ENCODE results near the gene TPSAB1.
"Not testable (repeated sequence)": the region's sequence is repeated elsewhere in the genome, so short reads cannot be mapped to it uniquely, and the experiment has no call there.

Gene TPSAB1

GRCh38 chr16:1265826-1266225 lies 25.3 kb downstream of the TPSAB1 start:
- no peak for DNase-seq (ENCODE audit: low spot score)

DNA sequence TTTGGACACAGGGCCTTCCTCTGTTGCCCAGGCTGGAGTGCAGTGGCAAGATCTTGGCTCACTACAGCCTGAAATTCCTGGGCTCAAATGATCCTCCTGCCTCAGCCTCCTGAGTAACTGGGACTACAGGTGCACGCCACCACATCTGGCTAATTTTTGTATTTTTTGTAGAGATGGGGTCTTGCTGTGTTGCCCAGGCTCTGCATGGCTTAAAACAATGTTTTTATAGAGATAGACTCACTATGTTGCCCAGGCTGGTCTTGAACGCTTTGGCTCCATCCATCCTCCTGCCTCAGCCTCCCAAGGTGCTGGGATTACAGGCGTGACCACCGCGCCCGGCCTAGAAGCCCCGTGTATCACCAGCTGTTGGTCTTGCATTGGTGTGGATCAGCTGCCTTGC lies 28.9 kb downstream of the TPSAB1 start:
- not testable (repeated sequence) for DNase-seq (ENCODE audit: low spot score)

DNA sequence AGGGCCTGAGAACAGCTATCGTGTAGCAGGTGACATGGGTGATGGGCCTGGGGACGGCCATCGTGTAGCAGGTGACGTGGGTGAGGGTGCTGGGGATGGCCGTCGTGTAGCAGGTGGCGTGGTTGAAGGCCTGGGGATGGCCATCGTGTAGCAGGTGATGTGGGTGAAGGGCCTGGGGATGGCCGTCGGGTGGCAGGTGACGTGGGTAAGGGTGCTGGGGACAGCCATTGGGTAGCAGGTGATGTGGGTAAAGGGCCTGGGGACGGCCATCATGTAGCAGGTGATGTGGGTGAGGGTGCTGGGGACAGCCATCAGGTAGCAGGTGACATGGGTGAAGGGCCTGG lies 30.8 kb downstream of the TPSAB1 start:
- no peak for DNase-seq (ENCODE audit: low spot score)

- DNase-seq (ENCODE audit: low spot score): not testable (repeated sequence)
Measured at GRCh38 chr16:1271724-1272413, 31.4 kb downstream of the TPSAB1 start.

GRCh38 chr16:1272453-1273198 lies 32.1 kb downstream of the TPSAB1 start:
- DNase-seq (ENCODE audit: low spot score): no peak

DNA sequence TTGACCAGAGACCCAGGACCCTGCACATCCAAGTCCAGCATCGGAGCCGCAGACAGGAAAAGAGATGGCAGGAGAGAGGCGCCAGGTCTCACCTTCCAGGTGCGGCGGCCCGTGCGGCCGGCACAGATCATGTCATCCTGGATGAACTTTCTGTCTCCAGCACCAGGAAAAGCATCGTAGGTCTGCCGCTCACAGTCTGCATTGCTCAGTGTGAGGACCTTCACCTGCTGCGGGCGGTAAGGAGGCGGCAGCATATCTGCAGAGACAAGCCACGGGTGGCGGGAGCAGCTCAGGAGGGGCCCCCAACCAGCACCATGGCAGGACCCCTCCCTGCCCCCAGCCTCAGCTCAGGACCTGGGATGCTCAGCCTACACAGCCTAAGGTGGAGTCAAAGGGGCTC lies 33.3 kb downstream of the TPSAB1 start:
- DNase-seq (ENCODE audit: low spot score): no peak

DNA sequence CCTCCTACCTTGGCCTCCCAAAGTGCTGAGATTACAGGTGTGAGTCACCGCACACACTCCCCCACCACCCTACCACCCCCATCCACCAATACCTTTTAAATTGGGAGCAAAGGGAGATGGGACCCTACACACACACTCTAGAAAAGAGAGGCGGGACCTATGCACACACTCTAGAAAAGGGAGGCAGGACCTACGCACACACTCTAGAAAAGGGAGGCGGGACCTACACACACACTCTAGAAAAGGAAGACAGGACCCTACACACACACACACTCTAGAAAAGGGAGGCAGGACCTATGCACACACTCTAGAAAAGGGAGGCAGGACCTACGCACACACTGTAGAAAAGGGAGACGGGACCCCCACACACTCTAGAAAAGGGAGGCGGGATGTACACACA lies 34.3 kb downstream of the TPSAB1 start:
- no peak for DNase-seq (ENCODE audit: low spot score)

DNA sequence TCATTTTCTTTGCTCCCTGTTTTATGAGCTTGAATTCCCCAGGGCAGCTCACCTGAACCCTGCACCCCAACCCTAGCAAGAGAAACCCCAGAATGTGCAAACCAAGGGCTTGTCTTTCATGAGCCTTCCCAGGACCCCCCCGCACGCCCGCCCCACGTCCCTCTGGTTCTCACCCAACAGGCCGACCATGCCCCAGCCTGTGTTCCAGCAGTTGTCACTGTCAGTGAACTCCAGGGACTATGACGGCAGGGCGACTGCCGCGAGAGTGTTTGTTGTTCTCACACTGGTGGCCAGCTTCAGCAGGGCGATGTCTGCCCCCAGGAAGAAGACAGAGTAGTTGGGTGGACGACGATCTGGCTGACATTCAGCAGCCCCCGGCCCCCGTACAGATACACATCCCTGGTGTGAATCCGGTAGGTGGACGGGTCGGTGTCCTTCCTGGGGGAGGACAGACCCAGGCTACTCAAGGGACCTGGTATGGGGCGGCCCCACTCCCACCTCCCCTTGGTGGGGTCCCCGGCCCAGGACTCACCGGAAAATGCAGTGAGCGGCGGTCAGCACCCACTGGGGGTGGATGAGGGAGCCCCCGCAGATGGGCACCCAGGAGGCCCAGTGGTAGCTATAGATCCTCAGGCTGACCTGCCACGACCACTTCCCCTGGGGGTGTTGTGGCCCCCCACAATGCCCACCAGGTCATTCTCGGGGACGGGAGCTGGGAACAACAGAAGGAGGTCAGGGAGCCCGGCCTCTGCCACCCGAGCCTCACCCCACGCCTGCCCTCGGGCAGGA lies 35.5 kb downstream of the TPSAB1 start:
- DNase-seq (ENCODE audit: low spot score): no peak

GRCh38 chr16:1276580-1276878 lies 36.0 kb downstream of the TPSAB1 start:
- no peak for DNase-seq (ENCODE audit: low spot score)

- DNase-seq (ENCODE audit: low spot score): no peak
Measured at GRCh38 chr16:1277151-1277598, 36.7 kb downstream of the TPSAB1 start.

DNA sequence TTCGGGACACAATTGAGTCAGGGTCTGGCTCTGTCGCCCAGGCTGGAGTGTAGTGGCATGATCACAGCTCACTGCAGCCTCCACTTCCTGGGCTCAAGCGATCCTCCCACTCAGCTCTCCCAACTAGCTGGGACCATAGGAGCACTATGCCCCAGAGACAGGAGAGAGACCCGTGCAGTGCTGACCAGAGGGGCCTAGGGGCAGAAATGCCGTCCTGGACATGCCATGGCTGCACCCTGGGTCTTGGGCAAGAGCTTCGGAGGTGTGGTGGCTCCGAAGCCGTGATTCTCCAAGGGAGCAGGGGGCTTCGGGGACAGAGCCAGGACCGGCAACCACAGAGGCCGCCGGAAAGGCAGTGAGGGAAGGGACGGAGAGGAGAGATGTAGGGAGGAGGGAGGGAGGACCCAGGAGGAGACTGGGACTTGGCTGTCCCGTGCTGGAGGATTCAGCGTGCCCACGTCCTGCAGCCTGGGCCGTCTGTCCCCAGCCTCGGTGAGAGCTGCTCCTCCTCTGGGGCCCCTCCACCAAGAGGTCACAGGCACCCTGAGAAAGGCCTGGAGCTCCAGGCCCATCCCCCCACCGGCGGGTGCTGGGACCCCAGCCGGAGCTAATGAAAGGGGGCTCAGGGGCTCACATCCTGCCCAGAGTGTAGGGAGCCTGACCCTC lies 37.2 kb downstream of the TPSAB1 start:
- DNase-seq (ENCODE audit: low spot score): no peak

GRCh38 chr16:1278477-1278876 lies 38.0 kb downstream of the TPSAB1 start:
- no peak for DNase-seq (ENCODE audit: low spot score)

DNA sequence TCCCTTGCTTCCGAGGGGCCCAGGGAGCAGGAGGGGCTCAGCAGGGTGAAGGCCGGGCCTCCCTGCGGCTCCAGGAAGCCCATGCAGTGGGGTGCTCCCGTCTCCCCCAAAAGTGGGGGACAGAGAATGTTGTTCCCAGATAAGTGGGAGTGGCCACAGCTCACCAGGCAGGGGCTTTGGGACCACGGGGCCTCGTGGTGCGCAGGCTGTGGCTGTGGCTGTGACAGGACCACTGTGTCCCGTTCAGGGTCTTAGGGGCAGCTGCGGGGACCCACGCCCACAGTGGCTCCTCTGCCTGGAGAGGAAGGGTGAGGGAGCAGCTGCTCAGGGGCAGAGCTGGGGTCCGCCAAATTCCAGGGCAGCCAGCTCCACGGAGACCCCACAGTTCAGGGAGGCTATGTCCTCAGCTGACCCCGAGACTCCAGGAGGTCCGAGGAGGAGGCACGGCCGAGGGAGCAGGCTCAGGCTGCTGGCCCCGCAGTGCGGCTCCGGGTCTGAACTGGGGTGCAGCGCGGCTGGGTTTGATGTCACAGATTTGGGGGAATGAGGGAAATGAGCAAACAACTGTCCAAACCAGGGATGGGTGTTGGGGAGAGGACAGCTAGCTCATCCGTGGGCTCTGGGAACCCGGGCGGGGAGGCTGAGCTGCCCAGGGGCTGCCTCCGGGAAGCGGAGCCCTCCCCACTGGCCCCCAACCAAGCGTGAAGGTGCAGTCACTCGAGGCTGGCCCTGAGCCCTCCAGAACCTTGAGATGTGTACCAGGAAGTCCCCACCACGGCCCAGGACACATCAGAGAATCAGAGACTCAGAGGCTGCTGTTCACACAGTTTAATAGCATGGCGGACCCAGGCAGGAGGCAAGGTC lies 38.8 kb downstream of the TPSAB1 start:
- no peak for DNase-seq (ENCODE audit: low spot score)

DNA sequence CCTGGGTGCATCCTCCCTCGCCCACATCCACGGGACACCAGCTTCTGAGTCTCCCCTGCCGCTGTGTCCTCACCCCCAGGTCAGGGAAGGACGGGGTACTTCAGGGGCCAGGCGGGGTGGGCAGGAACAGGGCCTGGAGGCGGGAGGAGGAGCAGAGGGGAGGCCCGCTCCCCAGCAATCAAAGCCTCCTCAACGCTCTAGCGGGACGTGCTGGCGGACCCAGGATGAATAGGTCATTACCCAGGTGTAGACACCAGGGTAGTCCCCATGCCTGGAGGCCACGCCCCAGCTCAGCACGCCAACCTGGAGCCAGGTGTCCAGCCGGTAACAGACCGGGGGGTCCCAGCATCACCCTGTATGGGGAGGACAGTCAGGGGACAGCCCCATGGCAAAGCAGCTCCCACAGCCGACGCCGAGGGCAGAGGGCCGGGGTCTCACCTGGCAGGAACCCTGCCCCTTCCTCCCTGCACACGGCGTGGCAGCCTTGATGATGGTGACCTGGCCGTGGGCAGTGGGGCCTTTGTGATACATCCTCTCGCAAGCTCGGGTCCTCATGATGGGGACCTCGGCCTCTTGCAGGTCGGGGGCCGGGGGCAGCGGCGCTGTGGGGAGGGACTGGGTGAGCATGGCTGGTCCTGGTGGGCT lies 39.6 kb downstream of the TPSAB1 start:
- DNase-seq (ENCODE audit: low spot score): no peak

- no peak for DNase-seq (ENCODE audit: low spot score)
Measured at GRCh38 chr16:1280783-1281182, 40.3 kb downstream of the TPSAB1 start.

GRCh38 chr16:1281517-1281916 lies 41.0 kb downstream of the TPSAB1 start:
- DNase-seq (ENCODE audit: low spot score): no peak

- no peak for DNase-seq (ENCODE audit: low spot score)
Measured at GRCh38 chr16:1282324-1282973, 41.9 kb downstream of the TPSAB1 start.

- no peak for DNase-seq (ENCODE audit: low spot score)
Measured at GRCh38 chr16:1283296-1283695, 42.8 kb downstream of the TPSAB1 start.

- DNase-seq (ENCODE audit: low spot score): no peak
Measured at GRCh38 chr16:1283996-1284616, 43.6 kb downstream of the TPSAB1 start.

Data from cerebellar cortex (tissue), 1 donor.